HCT116 (cell line): ENCODE measurements around the gene METTL15. TPM values are rescaled to one million over a fixed set of nuclear protein-coding genes. Genes with fewer than 3 reads are reported as not detected.

ENCODE experiments used
- ATAC-seq: fragments of 200-7000 bp; cut with Tn5 transposase; 2 replicates; pipeline ENCODE4 v1.9.1; 2020; ENCODE audit warnings: mild to moderate bottlenecking, moderate library complexity
- BruUV-seq: library from RNA; stranded (reverse); fragments of 400-500 nt; replicated peaks from 2 replicates; lab custom pipeline; 2021; lab: Mats Ljungman, UMichigan
- CTCF ChIA-PET: fragments of 300-600 bp; sonication (Branson Sonifier 250); formaldehyde crosslinking; loops from one replicate; lab custom pipeline; 2021; ENCODE audit warnings: antibody characterized with exemption; lab: Charles Lee
- POLR2A ChIA-PET: fragments of 300-600, 350-600 bp; sonication (Branson Sonifier 250); formaldehyde crosslinking; loops from one replicate; lab custom pipeline; 2021; ENCODE audit warnings: antibody characterized with exemption; lab: Charles Lee
- RAD21 ChIA-PET, 2 experiments: fragments of 300-600 bp; sonication (Branson Sonifier 250); formaldehyde crosslinking; loops; one replicate each; lab custom pipeline; 2023; ENCODE audit warnings: low total read pairs in 2 of 2; ENCODE audit not compliant: uncharacterized antibody in 2 of 2, unreplicated experiment in 2 of 2, low non-redundant PET in 1 of 2; lab: Charles Lee
- DNase-seq: peaks from one replicate; pipeline ENCODE4 v3.0.0-alpha.2; 2010; ENCODE audit warnings: low read depth, low spot score
- H2AFZ ChIP-seq: fragments of 200-600 bp; shearing (Covaris generic), sonication (generic); 2 replicates; pipeline ENCODE4 v1.6.1; 2017; ENCODE audit warnings: low read depth, mixed run types, mixed read lengths, antibody characterized with exemption, low read length; ENCODE audit not compliant: poor library complexity, severe bottlenecking
- H3K27ac ChIP-seq: 2 replicates; pipeline ENCODE4 v1.5.1; 2012; ENCODE audit warnings: low read depth, low read length
- H3K27me3 ChIP-seq: fragments of 200-600 bp; sonication (generic); 2 replicates; pipeline ENCODE4 v1.6.1; 2016; ENCODE audit warnings: mixed run types, low read length, mixed read lengths; ENCODE audit not compliant: insufficient read depth
- H3K36me3 ChIP-seq, 2 experiments: fragments of 200-500 bp in 1 of 2; fragments of 200-600 bp in 1 of 2; sonication (Bioruptor generic) in 1 of 2; sonication (generic) in 1 of 2; 2 replicates each; pipeline versions ENCODE4 v1.5.1 to v1.6.1; 2014 to 2016; ENCODE audit warnings: low read length in 2 of 2, inconsistent platforms in 1 of 2, mixed read lengths in 1 of 2, mixed run types in 1 of 2; ENCODE audit not compliant: insufficient read depth in 2 of 2, control insufficient read depth in 1 of 2
- H3K4me1 ChIP-seq, 2 experiments: fragments of 200-600 bp in 1 of 2; sonication (generic) in 1 of 2; 2 replicates each; pipeline versions ENCODE4 v1.5.1 to v1.6.1; 2012 to 2017; ENCODE audit warnings: low read length in 2 of 2, inconsistent platforms in 1 of 2, mild to moderate bottlenecking in 1 of 2, mixed read lengths in 1 of 2, mixed run types in 1 of 2, moderate library complexity in 1 of 2; ENCODE audit not compliant: insufficient read depth in 2 of 2, control insufficient read depth in 1 of 2
- H3K4me2 ChIP-seq: fragments of 200-600 bp; sonication (generic); 2 replicates; pipeline ENCODE4 v1.6.1; 2017; ENCODE audit warnings: mixed run types, low read length, mixed read lengths
- H3K4me3 ChIP-seq, 2 experiments: fragments of 200-600 bp in 1 of 2; sonication (generic) in 1 of 2; replicated peaks in 1 of 2; 2 replicates each; pipeline ENCODE4 v1.5.1; 2011 to 2016; ENCODE audit warnings: low read length in 2 of 2, control low read depth in 1 of 2, low read depth in 1 of 2, mild to moderate bottlenecking in 1 of 2, mixed read lengths in 1 of 2, mixed run types in 1 of 2
- H3K79me2 ChIP-seq: fragments of 200-600 bp; sonication (generic); 2 replicates; pipeline ENCODE4 v1.6.1; 2017; ENCODE audit warnings: mild to moderate bottlenecking, mixed run types, low read length, moderate library complexity, mixed read lengths; ENCODE audit not compliant: insufficient read depth
- H3K9ac ChIP-seq: fragments of 200-600 bp; sonication (generic); 2 replicates; pipeline ENCODE4 v1.6.1; 2016; ENCODE audit warnings: low read length, mixed read lengths
- H3K9me2 ChIP-seq: fragments of 200-600 bp; sonication (generic), shearing (Covaris generic); 2 replicates; pipeline ENCODE4 v1.6.1; 2017; ENCODE audit warnings: mixed run types, mild to moderate bottlenecking, moderate library complexity; ENCODE audit not compliant: insufficient read depth
- H3K9me3 ChIP-seq, 2 experiments: fragments of 200-500 bp in 1 of 2; fragments of 200-600 bp in 1 of 2; sonication (Bioruptor generic) in 1 of 2; sonication (generic) in 1 of 2; 2 replicates each; pipeline ENCODE4 v1.6.1; 2014 to 2017; ENCODE audit warnings: low read length in 2 of 2, mixed read lengths in 2 of 2, inconsistent platforms in 1 of 2, low read depth in 1 of 2, mild to moderate bottlenecking in 1 of 2, mixed run types in 1 of 2, moderate library complexity in 1 of 2; ENCODE audit not compliant: control insufficient read depth in 1 of 2, insufficient read depth in 1 of 2
- H4K20me1 ChIP-seq: fragments of 200-600 bp; sonication (generic), shearing (Covaris generic); 2 replicates; pipeline ENCODE4 v1.6.1; 2017; ENCODE audit warnings: mixed run types, mild to moderate bottlenecking, moderate library complexity; ENCODE audit not compliant: insufficient read depth
- CBX3 ChIP-seq: IDR thresholded peaks from 2 replicates; pipeline ENCODE4 v1.6.1; 2012; ENCODE audit warnings: low read depth
- CEBPB ChIP-seq: IDR thresholded peaks from 2 replicates; pipeline ENCODE4 v1.6.1; 2012; ENCODE audit warnings: low read depth
- EGR1 ChIP-seq: IDR thresholded peaks from 2 replicates; pipeline ENCODE4 v1.6.1; 2012; ENCODE audit warnings: low read depth
- ELF1 ChIP-seq: IDR thresholded peaks from 2 replicates; pipeline ENCODE4 v1.6.1; 2012; ENCODE audit warnings: low read depth, borderline replicate concordance
- EZH2phosphoT487 ChIP-seq: fragments of 200-600 bp; IDR thresholded peaks from 2 replicates; pipeline ENCODE4 v1.6.1; 2018; ENCODE audit warnings: antibody characterized with exemption, borderline replicate concordance
- JUND ChIP-seq: IDR thresholded peaks from 2 replicates; pipeline ENCODE4 v1.6.1; 2012
- POLR2A ChIP-seq: IDR thresholded peaks from 2 replicates; pipeline ENCODE4 v1.7.0; 2011; ENCODE audit warnings: borderline replicate concordance; ENCODE audit not compliant: insufficient read depth, insufficient read length; ENCODE audit errors: extremely low read depth
- POLR2AphosphoS5 ChIP-seq: IDR thresholded peaks from 2 replicates; pipeline ENCODE4 v1.6.1; 2011; ENCODE audit warnings: mild to moderate bottlenecking, low read depth, low read length, moderate library complexity
- RAD21 ChIP-seq: IDR thresholded peaks from 2 replicates; pipeline ENCODE4 v1.6.1; 2012; ENCODE audit warnings: low read depth, mild to moderate bottlenecking
- REST ChIP-seq: IDR thresholded peaks from 2 replicates; pipeline ENCODE4 v1.6.1; 2012; ENCODE audit warnings: low read depth
- SIN3A ChIP-seq: IDR thresholded peaks from 2 replicates; pipeline ENCODE4 v1.6.1; 2012; ENCODE audit warnings: low read depth
- SP1 ChIP-seq: IDR thresholded peaks from 2 replicates; pipeline ENCODE4 v1.6.1; 2012; ENCODE audit warnings: low read depth
- SRF ChIP-seq: IDR thresholded peaks from 2 replicates; pipeline ENCODE4 v1.6.1; 2012; ENCODE audit warnings: low read depth
- ZBTB33 ChIP-seq: IDR thresholded peaks from 2 replicates; pipeline ENCODE4 v1.6.1; 2011; ENCODE audit warnings: mild to moderate bottlenecking, low read length, moderate library complexity; ENCODE audit not compliant: insufficient replicate concordance; ENCODE audit errors: extremely low read depth
- ZFX ChIP-seq: fragments of 450-650 bp; IDR thresholded peaks from 2 replicates; pipeline ENCODE4 v1.6.1; 2017
- ZNF274 ChIP-seq: fragments of 200-500 bp; sonication (Bioruptor generic); IDR thresholded peaks from 2 replicates; pipeline ENCODE4 v1.6.1; 2014; ENCODE audit warnings: mild to moderate bottlenecking, low read depth, low read length, inconsistent platforms
- intact Hi-C: fragments of 100-400 bp; cut with micrococcal nuclease; formaldehyde crosslinking; loops from 2 replicates; pipeline ENCODE4 v1.10.0; 2022
- total RNA-seq: library from RNA; stranded (reverse); gene quantifications from one replicate; pipeline ENCODE4 v1.2.1, GENCODE V29; 2021; ENCODE audit not compliant: unreplicated experiment
- TF ChIP-seq, protein P1 (sequence below): IDR thresholded peaks from 2 replicates; pipeline ENCODE4 v1.6.1; 2012

METTL15 gene
- total RNA-seq, 1 experiment from 2014 or later: 25.3 TPM

GRCh38 chr11:28245131-28245530 lies 136.9 kb downstream of the METTL15 start:
- ATAC-seq (no peak), DNase-seq (no peak)
- no peak overlapping the region for H2AFZ ChIP-seq
- no peak overlapping the region for H3K4me3 ChIP-seq
- POLR2A ChIA-PET: no interaction called here
- no peaks in the 10 kb centered on the region for H3K9me2 ChIP-seq
- H3K36me3 ChIP-seq: no peaks in the 10 kb centered on the region
- no peaks in the 10 kb centered on the region for H3K4me1 ChIP-seq
- no peaks in the 10 kb centered on the region for H3K27me3 ChIP-seq
- no peaks in the 10 kb centered on the region; the same call in 1 of the 2 replicates for H3K79me2 ChIP-seq
- no peaks in the 10 kb centered on the region for H3K9me3 ChIP-seq
- H3K27ac ChIP-seq: no peak overlapping the region
- H4K20me1 ChIP-seq: no peaks in the 10 kb centered on the region
- H3K9ac ChIP-seq: no peak overlapping the region
- CTCF ChIA-PET: no interaction called here
- H3K4me2 ChIP-seq: no peak overlapping the region
- BruUV-seq: no TSS peak
- intact Hi-C loops: no loop called here
- RAD21 ChIA-PET: no interaction called here
- TF ChIP-seq ZNF274 (no peak), JUND (no peak), ELF1 (no peak), SP1 (no peak)
- TF ChIP-seq, protein P1, sequence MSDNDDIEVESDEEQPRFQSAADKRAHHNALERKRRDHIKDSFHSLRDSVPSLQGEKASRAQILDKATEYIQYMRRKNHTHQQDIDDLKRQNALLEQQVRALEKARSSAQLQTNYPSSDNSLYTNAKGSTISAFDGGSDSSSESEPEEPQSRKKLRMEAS: no peak

- ChIA-PET POLR2A (no interaction called here), CTCF (no interaction called here), RAD21 (no interaction called here)
- Histone ChIP-seq H3K4me3 (no peak overlapping the region), H3K27ac (no peak overlapping the region), H3K9me2 (no peaks in the 10 kb centered on the region), H3K4me1 (no peaks in the 10 kb centered on the region), H3K27me3 (no peaks in the 10 kb centered on the region), H3K4me2 (no peak overlapping the region), H3K79me2 (peaks cover 5% of the 10 kb centered on the region; the same call in 1 of the 2 replicates), H3K9me3 (no peaks in the 10 kb centered on the region), H3K9ac (no peak overlapping the region), H4K20me1 (no peaks in the 10 kb centered on the region), H2AFZ (no peak overlapping the region), H3K36me3 (no peaks in the 10 kb centered on the region)
- DNase-seq (no peak), ATAC-seq (no peak)
- intact Hi-C loops: no loop called here
- no TSS peak for BruUV-seq
- TF ChIP-seq SP1 (no peak), SRF (no peak), POLR2AphosphoS5 (no peak), RAD21 (no peak), REST (no peak), CBX3 (no peak), ZFX (no peak), ELF1 (no peak), CEBPB (no peak), POLR2A (no peak), JUND (no peak), ZBTB33 (no peak), EGR1 (no peak), SIN3A (no peak), EZH2phosphoT487 (no peak)
- TF ChIP-seq, protein P1: no peak
Measured at GRCh38 chr11:28250192-28250591, 142.0 kb downstream of the METTL15 start.
